Gastroesophageal sphincter (tissue), 4 donors: ENCODE results near the gene BDH1. TPM values are rescaled to one million over a fixed set of nuclear protein-coding genes. Genes with fewer than 3 reads are reported as not detected.

ENCODE experiments used
- ATAC-seq: fragments of 150-250 bp; one replicate; pipeline ENCODE4 v1.9.1; 2016; ENCODE audit warnings: mild to moderate bottlenecking, moderate library complexity
- H3K27ac ChIP-seq, 4 donors: fragments of 200-600 bp; sonication (generic) in 3 of 4; 1 replicate in 3 of 4; 2 replicates in 1 of 4; pipeline ENCODE4 v1.5.1; 2016 to 2019
- H3K27me3 ChIP-seq: fragments of 200-600 bp; sonication (generic); one replicate; pipeline ENCODE4 v1.5.1; 2019
- H3K36me3 ChIP-seq, 2 donors: fragments of 200-600 bp; sonication (generic); one replicate each; pipeline ENCODE4 v1.5.1; 2019; ENCODE audit warnings: control low read depth in 1 of 2
- H3K4me1 ChIP-seq, 3 donors: fragments of 200-600 bp; sonication (generic); 1 replicate in 2 of 3; 2 replicates in 1 of 3; pipeline ENCODE4 v1.5.1; 2016 to 2019; ENCODE audit warnings: control low read depth in 2 of 3
- H3K4me3 ChIP-seq, 2 donors: fragments of 200-600 bp; sonication (generic); one replicate each; pipeline ENCODE4 v1.5.1; 2019; ENCODE audit warnings: mild to moderate bottlenecking in 1 of 2, moderate library complexity in 1 of 2
- H3K9me3 ChIP-seq, 3 donors: fragments of 200-600 bp; sonication (generic); one replicate each; pipeline ENCODE4 v1.5.1; 2017 to 2019; ENCODE audit warnings: control low read depth in 2 of 3
- CTCF ChIP-seq, 4 experiments: fragments of 200-600 bp in 2 of 4; fragments of 450-650 bp in 2 of 4; sonication (generic) in 1 of 4; IDR thresholded peaks; one replicate each; pipeline ENCODE4 v1.5.1; 2017 to 2019; ENCODE audit warnings: antibody characterized with exemption in 4 of 4, mild to moderate bottlenecking in 2 of 4, moderate library complexity in 2 of 4
- EP300 ChIP-seq: sonication (generic); formaldehyde crosslinking; IDR thresholded peaks from one replicate; pipeline ENCODE4 v1.6.1; 2017; ENCODE audit warnings: antibody characterized with exemption, mild to moderate bottlenecking
- POLR2A ChIP-seq, 2 donors: fragments of 450-650 bp; IDR thresholded peaks; one replicate each; pipeline ENCODE4 v1.6.1; 2017; ENCODE audit warnings: antibody characterized with exemption in 2 of 2, mild to moderate bottlenecking in 2 of 2, moderate library complexity in 1 of 2
- POLR2AphosphoS5 ChIP-seq: sonication (generic); formaldehyde crosslinking; IDR thresholded peaks from one replicate; pipeline ENCODE4 v1.6.1; 2017; ENCODE audit warnings: antibody characterized with exemption
- WGBS, 2 donors: methylation state at CpG; one replicate each; pipeline ENCODE4 v1.1.5; 2018; ENCODE audit warnings: low coverage in 1 of 2; 5-methylcytosine and 5-hydroxymethylcytosine counted together
- total RNA-seq, 4 donors: library from RNA; depleted of rRNA; stranded (reverse); fragments of >200 nt; gene quantifications; one replicate each; pipeline ENCODE4 v1.1.0, GENCODE V29; 2016

Gene BDH1
- total RNA-seq, 4 donors from 2014 or later = 8.6 to 16.2 (median 12.3) TPM

- TF ChIP-seq EP300 = no peak
- TF ChIP-seq POLR2A (IDR thresholded peaks at IDR 0.05) = no peak
- TF ChIP-seq CTCF (IDR thresholded peaks at IDR 0.05) = no peak
- TF ChIP-seq POLR2AphosphoS5 = no peak
- Histone ChIP-seq H3K27ac (no peak overlapping the region), H3K36me3 (peaks cover 0 to 29% of the 10 kb centered on the region in 2 donors), H3K9me3 (no peaks in the 10 kb centered on the region), H3K4me1 (peaks cover 0 to 18% (median 4%) of the 10 kb centered on the region in 3 donors), H3K27me3 (no peaks in the 10 kb centered on the region), H3K4me3 (no peak overlapping the region)
- peak; percentile 29 for ATAC-seq
- WGBS, 2 donors = 81 to 84% methylated on average over 3 to 5 of the region's 18 CpGs
Measured at GRCh38 chr3:197542741-197543454, 12.9 kb downstream of the BDH1 start.

DNA sequence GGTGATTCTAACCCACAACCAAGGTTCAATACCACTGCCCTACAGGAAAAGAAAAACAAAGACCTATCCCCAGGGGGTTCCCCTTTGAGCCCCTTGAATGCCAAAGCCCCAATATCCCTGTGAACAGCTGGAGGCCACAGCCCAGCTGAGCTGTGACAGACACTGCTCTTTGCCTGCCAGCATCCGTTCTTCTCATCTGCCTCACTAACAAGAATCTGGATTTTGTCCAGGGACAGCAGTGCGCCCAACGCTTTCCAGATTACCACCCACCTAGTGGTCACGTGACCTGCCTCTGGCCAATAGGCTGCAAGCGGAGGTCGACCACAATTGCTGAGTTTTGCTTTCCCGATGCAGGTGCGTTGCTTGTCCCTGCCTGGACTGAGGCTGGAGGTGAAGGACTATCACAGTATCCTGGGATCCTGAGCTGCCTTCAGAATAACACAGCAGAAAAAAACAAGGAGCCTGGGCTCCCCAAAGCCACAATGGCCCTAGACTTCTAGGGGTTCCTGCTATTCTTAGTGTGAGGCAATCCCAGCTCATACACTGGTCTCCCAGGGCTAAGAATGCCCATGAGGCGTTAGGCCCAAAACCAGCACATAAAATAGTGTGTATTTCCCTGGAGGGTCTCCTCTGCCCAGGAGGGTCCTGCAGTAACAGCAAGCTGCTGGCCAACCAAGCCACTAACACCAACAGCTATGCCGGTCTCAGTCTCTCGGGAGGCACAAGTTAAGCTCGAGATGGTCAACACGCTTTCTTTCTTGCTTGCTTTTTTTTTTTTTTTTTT, 13.8 kb downstream of the BDH1 start:
- peak; percentile 69 for ATAC-seq
- H3K27me3 ChIP-seq = no peaks in the 10 kb centered on the region
- peaks cover 0 to 9% (median 4%) of the 10 kb centered on the region in 3 donors for H3K4me1 ChIP-seq
- WGBS, 2 donors = 72 to 77% methylated on average over 4 to 5 of the region's 13 CpGs
- no peak overlapping the region for H3K27ac ChIP-seq
- H3K9me3 ChIP-seq = no peaks in the 10 kb centered on the region
- no peak for TF ChIP-seq EP300
- no peak for TF ChIP-seq POLR2A (IDR thresholded peaks at IDR 0.05)
- no peak for TF ChIP-seq POLR2AphosphoS5
- no peak for TF ChIP-seq CTCF (IDR thresholded peaks at IDR 0.05)
- H3K4me3 ChIP-seq = no peak overlapping the region
- H3K36me3 ChIP-seq = peaks cover 0 to 29% of the 10 kb centered on the region in 2 donors

- ATAC-seq = no peak
- TF ChIP-seq EP300 (no peak), POLR2A (IDR thresholded peaks at IDR 0.05) (no peak), POLR2AphosphoS5 (no peak), CTCF (IDR thresholded peaks at IDR 0.05) (no peak)
- Histone ChIP-seq H3K27ac (no peak overlapping the region), H3K4me3 (no peak overlapping the region), H3K36me3 (peaks cover 0 to 26% of the 10 kb centered on the region in 2 donors), H3K9me3 (no peaks in the 10 kb centered on the region), H3K4me1 (peaks cover 0 to 9% (median 4%) of the 10 kb centered on the region in 3 donors), H3K27me3 (no peaks in the 10 kb centered on the region)
- 68 to 83% methylated on average over 1 to 2 of the region's 3 CpGs for WGBS, 2 donors
Measured at GRCh38 chr3:197540961-197541377, 14.8 kb downstream of the BDH1 start.

- no peaks in the 10 kb centered on the region for H3K27me3 ChIP-seq
- peaks cover 0 to 13% of the 10 kb centered on the region in 2 donors for H3K36me3 ChIP-seq
- ATAC-seq = no peak
- TF ChIP-seq EP300 (no peak), POLR2AphosphoS5 (no peak), CTCF (IDR thresholded peaks at IDR 0.05) (no peak), POLR2A (IDR thresholded peaks at IDR 0.05) (no peak)
- peaks cover 0 to 9% (median 4%) of the 10 kb centered on the region in 3 donors for H3K4me1 ChIP-seq
- 84 to 85% methylated on average over 6 of the region's 6 CpGs for WGBS, 2 donors
- no peaks in the 10 kb centered on the region for H3K9me3 ChIP-seq
- no peak overlapping the region for H3K27ac ChIP-seq
- no peak overlapping the region for H3K4me3 ChIP-seq
Measured at GRCh38 chr3:197539651-197540051, 16.1 kb downstream of the BDH1 start.
